T1000 (cell line): ENCODE results near the gene POLR2J3.
"Not testable (repeated sequence)": the region's sequence is repeated elsewhere in the genome, so short reads cannot be mapped to it uniquely, and the experiment has no call there.

Experiments used
- DNase-seq: peaks from one replicate; lab custom pipeline; 2025; ENCODE audit warnings: mixed read lengths; lab: John Stamatoyannopoulos, UW

Gene POLR2J3

DNA sequence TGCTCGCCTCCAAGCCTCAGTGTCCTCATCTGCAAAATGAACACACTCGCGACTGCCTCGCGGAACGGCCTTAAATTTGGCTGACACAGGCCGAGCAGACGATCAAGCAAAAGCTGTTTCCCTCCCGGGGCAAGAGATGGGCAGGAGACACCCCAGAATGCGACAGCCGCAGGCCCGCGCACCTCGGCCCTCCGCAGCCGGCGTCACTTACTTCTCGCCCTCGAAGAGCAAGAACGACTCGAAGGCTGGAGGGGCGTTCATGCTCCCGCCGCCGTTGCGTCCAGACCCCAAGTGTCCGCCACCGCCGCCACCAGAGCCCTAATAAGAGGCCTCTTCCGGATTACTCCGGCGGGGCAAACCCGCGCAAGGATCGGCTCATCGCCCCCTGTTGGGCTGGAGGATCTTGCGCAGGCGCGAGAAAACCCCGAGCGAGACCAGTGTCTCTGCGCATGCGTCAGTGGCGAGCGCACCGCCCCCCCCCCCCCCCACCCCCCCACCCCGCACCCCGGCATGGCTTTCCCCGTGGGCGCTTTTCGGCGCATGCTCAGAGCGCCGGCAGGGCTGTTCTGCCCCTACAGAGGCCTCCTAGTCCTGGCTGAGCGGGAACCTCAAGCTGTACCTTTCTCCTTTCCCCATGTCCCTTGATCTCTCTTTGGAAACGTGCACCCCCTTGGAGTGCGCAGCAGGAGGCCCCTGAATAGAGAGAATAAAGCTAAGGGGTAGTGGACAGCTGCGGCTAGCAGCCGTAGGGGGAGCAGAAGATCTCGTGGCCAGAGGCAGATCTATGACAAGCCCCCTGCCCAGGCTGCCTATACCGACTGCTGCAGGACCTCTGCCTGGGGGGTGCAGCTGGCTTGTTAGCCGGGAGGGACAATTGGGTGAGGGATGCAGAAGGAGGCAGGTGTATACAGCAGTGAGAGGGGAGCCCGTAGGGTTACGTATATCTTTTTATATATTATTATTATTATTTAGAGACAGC lies at the start of gene POLR2J3:
TSS of gene POLR2J3 (minus strand) at position 323 of the 979 bp plus-strand sequence. CDS start at position 261, 62 bp downstream.
- DNase-seq, result not testable (repeated sequence)

- not testable (repeated sequence) for DNase-seq
Measured at GRCh38 chr7:102618122-102618521, 45.7 kb upstream of the POLR2J3 start.

GRCh38 chr7:102616507-102617125 lies 44.2 kb upstream of the POLR2J3 start, which contains the start of gene RASA4:
Gene RASA4 (minus strand): TSS chr7:102616756. CDS start chr7:102616689, 67 bp downstream.
- not testable (repeated sequence) for DNase-seq

GRCh38 chr7:102615930-102616329 lies 43.5 kb upstream of the POLR2J3 start:
- DNase-seq, result not testable (repeated sequence)

DNA sequence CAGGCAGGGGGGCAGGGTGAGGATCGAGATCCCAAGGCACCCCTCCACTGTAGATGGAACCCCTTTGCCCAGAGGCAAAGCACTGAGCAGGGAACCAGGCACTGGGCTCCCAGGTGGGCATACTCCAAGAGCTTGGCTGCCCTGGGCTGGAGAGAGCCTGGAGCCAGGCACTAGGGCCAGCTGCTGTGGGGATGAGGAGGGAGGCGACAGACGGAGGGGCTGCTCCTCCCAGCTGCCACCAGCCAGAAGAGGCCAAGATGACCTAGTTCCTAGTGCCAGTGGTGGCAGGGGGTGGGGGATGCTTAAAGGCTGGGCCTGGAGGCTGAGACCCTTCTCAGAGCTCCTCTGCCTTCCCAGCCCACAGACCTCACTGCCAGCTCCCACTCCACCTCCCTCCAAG lies 42.5 kb upstream of the POLR2J3 start:
- DNase-seq, result not testable (repeated sequence)

GRCh38 chr7:102614346-102614697 lies 41.9 kb upstream of the POLR2J3 start:
- not testable (repeated sequence) for DNase-seq

DNA sequence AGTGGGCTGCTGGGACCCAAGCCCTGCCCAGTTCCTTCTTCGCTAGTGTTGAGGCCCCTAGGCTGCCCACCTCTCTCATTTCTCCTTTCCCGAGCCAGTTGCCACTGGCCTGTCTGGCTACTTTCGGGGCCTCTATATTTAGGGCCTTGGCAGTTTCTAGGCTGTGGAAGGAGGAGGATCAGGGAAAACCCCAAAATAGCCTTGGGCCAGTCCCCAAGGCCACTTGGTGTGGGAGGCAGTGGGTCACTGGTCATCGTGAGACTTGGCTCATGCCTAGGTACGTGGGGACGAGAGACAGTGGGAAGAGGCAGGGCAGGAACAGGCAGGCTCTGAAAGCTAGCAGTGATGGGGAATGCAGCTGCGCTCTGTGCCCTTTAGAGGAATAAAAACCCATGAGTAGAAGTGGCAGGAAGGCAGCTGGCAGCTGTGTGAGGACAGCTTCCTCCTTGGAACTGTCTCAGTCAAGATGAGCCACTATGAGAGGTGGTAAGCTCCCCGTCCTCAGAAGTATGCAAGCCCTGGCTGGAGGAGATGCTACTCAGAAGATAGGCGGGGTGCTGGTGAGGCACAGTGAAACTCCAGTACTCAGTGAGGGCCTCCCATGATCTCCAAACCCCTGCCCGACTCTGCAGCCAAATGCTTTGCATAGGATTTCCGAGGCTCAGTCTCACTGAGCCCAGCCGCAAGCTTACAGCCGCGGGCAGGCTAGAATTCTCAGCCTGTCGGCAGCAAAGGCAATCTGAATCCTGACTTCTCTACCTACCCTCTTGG lies 41.4 kb upstream of the POLR2J3 start:
- not testable (repeated sequence) for DNase-seq

GRCh38 chr7:102611675-102612325 lies 39.4 kb upstream of the POLR2J3 start:
- DNase-seq, result not testable (repeated sequence)

GRCh38 chr7:102611013-102611674 lies 38.8 kb upstream of the POLR2J3 start:
- not testable (repeated sequence) for DNase-seq

- DNase-seq, result not testable (repeated sequence)
Measured at GRCh38 chr7:102610441-102610840, 38.1 kb upstream of the POLR2J3 start.

GRCh38 chr7:102609734-102610133 lies 37.4 kb upstream of the POLR2J3 start:
- not testable (repeated sequence) for DNase-seq

GRCh38 chr7:102606848-102607247 lies 34.5 kb upstream of the POLR2J3 start:
- not testable (repeated sequence) for DNase-seq

DNA sequence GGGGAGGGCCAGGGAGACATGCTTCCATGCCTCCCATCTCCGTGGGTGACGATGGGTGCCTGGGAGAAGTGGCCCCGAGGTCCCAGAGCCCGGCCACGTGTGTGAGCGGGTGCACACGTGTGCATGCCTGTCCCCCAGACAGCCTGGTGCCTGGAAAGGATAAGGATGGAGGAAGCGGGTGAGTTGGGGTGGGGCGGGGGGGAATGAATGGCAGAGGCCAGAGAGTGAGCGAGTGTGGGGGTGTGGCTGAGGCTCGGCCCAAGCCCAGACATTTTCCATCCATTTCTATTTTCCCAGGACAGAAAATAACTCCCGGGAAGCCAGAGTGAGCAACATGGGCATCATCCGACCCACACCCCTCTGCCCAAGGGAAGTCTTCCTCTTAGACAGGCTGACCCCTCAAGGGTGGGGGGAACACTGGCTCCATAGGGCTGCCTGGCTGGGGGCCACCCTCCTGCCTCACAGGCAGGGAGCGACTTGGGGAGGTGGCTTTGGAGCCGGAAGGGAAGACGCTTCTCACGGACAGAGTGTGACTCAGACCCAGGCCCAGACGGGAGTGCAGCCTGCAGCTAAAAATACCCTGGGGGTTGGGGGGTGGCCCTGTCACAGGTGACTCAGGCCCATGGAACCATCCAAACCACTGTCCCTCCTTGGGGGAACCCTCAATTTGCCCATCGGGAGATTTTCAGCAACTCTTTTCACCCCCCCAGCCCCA lies 32.2 kb upstream of the POLR2J3 start:
- not testable (repeated sequence) for DNase-seq

GRCh38 chr7:102602317-102602716 lies 29.9 kb upstream of the POLR2J3 start:
- not testable (repeated sequence) for DNase-seq

DNA sequence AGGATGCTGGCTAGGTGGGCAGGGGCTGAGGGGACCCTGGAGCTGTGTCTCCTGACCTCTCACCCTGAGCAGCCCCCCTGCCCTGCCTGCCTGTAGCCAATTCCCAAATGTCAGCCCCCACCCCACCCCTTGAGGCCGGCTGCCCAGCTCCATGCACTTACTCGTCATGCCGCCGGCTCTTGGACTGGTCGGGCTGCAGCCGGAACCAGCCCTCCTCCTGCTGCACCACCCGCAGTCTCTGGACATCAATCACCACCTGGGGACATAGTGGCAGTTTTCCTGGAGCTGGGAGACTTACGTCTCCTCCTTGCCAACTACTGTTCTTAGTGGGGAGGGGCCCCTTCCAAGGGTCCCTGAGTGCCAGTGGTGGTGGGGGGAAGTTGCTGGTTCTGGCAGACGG lies 27.3 kb upstream of the POLR2J3 start:
- DNase-seq, result not testable (repeated sequence)

DNA sequence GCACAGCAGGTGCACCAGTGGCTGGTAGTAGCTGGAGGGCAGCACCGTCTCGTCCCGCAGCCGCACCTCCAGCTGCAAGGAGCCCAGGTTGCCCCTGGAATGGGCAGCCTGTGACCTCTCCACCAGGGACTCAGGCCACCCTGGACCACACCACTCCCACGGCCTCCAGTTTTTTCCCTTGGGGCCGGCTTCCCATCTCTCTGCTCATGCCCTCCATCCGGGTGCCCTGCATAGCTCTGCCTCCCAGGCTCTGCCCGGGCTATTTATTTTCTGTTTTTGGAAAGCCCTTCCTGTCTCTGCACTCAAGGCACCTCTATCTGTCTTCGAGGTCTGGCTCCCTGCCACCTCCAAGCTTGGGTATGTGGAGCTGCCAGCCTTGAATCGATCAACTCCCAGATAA lies 23.7 kb upstream of the POLR2J3 start:
- not testable (repeated sequence) for DNase-seq

DNA sequence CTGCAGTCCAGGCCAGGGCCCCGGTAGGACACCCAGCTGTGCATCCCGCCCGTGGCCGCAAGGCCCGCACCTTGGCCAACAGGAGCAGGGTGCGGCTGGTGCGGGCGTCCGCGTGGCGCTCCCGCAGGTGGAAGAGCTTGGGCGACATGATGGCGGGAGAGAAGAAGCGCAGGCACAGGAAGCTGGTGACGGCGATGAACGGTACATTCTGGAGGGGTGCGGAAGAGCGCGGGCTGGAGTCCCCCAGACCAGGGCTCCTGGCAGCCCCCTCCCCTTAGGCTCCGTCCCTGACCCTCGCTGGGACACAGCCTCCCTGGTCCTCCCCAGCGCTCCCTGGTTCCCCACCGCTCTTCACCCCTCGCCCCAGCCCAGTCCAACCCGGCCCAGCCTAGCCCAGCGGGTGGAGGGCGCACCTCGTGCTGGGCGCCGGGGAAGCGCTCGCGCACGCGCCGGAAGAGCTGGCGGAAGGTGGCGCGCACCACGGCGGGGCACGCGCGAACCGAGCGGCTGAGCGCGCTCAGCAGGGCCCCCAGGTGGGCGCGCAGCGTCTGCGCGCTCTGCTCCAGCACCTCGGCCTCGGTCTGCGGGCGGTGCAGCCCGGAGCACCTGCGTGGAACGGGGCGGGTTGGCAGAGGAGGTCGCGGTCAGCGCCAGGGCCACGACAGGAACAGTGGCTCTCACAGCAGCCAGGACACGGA lies 21.4 kb upstream of the POLR2J3 start:
- DNase-seq, result not testable (repeated sequence)

DNA sequence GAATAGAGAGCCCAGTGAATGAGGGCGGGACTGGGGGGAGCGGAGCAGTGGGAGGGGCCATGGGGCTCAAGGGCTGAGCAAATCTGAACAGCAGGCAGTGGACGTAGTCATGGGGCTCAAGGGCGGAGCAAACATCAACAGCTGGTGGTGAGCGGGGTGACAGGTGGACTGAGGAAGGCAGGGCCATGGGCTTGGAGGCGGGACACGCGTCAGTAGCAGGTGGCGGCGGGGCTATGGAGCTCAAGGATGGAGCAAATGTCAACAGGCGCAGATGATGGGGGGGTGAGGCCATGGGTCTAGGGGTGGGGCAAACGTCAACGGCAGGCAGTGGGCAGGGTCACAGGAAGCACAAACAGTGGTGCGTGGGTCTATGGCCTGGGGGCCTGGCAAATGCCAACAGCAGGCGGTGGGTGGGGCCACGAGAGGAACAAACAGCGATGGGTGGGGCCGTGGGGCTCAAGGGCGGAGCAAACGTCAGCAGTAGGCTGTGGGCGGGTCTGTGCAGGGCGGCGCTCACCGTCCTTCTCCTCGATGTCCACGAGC lies 20.2 kb upstream of the POLR2J3 start:
- DNase-seq, result not testable (repeated sequence)

- DNase-seq, result not testable (repeated sequence)
Measured at GRCh38 chr7:102589857-102590256, 17.5 kb upstream of the POLR2J3 start.
